HepG2 (cell line): ENCODE data around the gene DBNDD1. TPM values are rescaled to one million over a fixed set of nuclear protein-coding genes. Genes with fewer than 3 reads are reported as not detected.

Experiments
- DMTF1 ChIP-seq: sonication (generic); formaldehyde crosslinking; IDR thresholded peaks from 2 replicates; pipeline ENCODE4 v1.4.0; 2020; ENCODE audit warnings: mild to moderate bottlenecking, missing genetic modification reagents
- DRAP1 ChIP-seq: IDR thresholded peaks from 2 replicates; pipeline ENCODE4 v1.6.1; 2016; ENCODE audit warnings: missing genetic modification reagents, missing compliant biosample characterization
- E2F2 ChIP-seq: sonication (generic); formaldehyde crosslinking; IDR thresholded peaks from 2 replicates; pipeline ENCODE4 v1.4.0; 2020; ENCODE audit warnings: missing genetic modification reagents, borderline replicate concordance
- MXI1 ChIP-seq: IDR thresholded peaks from 3 replicates; pipeline ENCODE4 v1.6.1; 2012; ENCODE audit warnings: low read depth, low read length, inconsistent platforms, borderline replicate concordance
- NFIB ChIP-seq: sonication (generic); formaldehyde crosslinking; IDR thresholded peaks from 2 replicates; pipeline ENCODE4 v1.9.0; 2021; ENCODE audit warnings: missing genetic modification reagents, mild to moderate bottlenecking, borderline replicate concordance
- PLSCR1 ChIP-seq: sonication (generic); formaldehyde crosslinking; IDR thresholded peaks from 2 replicates; pipeline ENCODE4 v1.5.0; 2020; ENCODE audit warnings: missing genetic modification reagents, mild to moderate bottlenecking, borderline replicate concordance
- REL ChIP-seq: sonication (generic); formaldehyde crosslinking; conservative IDR thresholded peaks from 2 replicates; pipeline ENCODE4 v1.8.0; 2022; ENCODE audit warnings: mild to moderate bottlenecking, missing genetic modification reagents, moderate library complexity
- SMARCE1 ChIP-seq: fragments of 450-650 bp; IDR thresholded peaks from 2 replicates; pipeline ENCODE4 v1.6.1; 2017; ENCODE audit warnings: borderline replicate concordance
- ZBTB21 ChIP-seq: sonication (generic); formaldehyde crosslinking; IDR thresholded peaks from 2 replicates; pipeline ENCODE4 v1.4.0; 2020; ENCODE audit warnings: missing genetic modification reagents
- ZFX ChIP-seq: sonication (generic); formaldehyde crosslinking; IDR thresholded peaks from 2 replicates; pipeline ENCODE4 v1.4.0; 2020; ENCODE audit warnings: mild to moderate bottlenecking, low read depth, missing genetic modification reagents, moderate library complexity
- ZFYVE20 ChIP-seq: sonication (generic); formaldehyde crosslinking; IDR thresholded peaks from 2 replicates; pipeline ENCODE4 v1.8.0; 2023; ENCODE audit warnings: low read depth, mild to moderate bottlenecking, moderate library complexity, missing genetic modification reagents, borderline replicate concordance
- ZNF17 ChIP-seq: sonication (generic); formaldehyde crosslinking; IDR thresholded peaks from 2 replicates; pipeline ENCODE4 v1.5.0; 2020; ENCODE audit warnings: mild to moderate bottlenecking, missing genetic modification reagents
- ZNF333 ChIP-seq: sonication (generic); formaldehyde crosslinking; IDR thresholded peaks from 2 replicates; pipeline ENCODE4 v1.4.0; 2020; ENCODE audit warnings: mild to moderate bottlenecking, missing genetic modification reagents, borderline replicate concordance
- ZNF749 ChIP-seq: sonication (generic); formaldehyde crosslinking; IDR thresholded peaks from 2 replicates; pipeline ENCODE4 v1.8.0; 2022; ENCODE audit warnings: mild to moderate bottlenecking, missing genetic modification reagents, moderate library complexity, borderline replicate concordance
- ZNF75D ChIP-seq: sonication (generic); formaldehyde crosslinking; IDR thresholded peaks from 2 replicates; pipeline ENCODE4 v1.8.1; 2023; ENCODE audit warnings: missing genetic modification reagents, mild to moderate bottlenecking, borderline replicate concordance
- polyA plus RNA-seq, 8 experiments: library from polyadenylated mRNA; depleted of rRNA in 3 of 8; stranded (reverse) in 7 of 8; unstranded in 1 of 8; fragments of >200 nt; fragmentation: Illumina TruSeq in 4 of 8; extraction: Trizol in 4 of 8; gene quantifications; 2 replicates each; pipeline versions ENCODE4 v1.2.1 to v1.2.3, GENCODE V29; 2011 to 2016; ENCODE audit warnings: low read depth in 4 of 8, missing spikeins in 1 of 8, mixed read lengths in 1 of 8; ENCODE audit not compliant: insufficient read depth in 1 of 8
- total RNA-seq, 5 experiments: library from RNA; depleted of rRNA; stranded (reverse); fragments of >200 nt; fragmentation: Illumina TruSeq; extraction: Trizol; gene quantifications; 2 replicates each; pipeline ENCODE4 v1.2.3, GENCODE V29; 2016; ENCODE audit warnings: low read depth in 1 of 5
- TF ChIP-seq, protein P1 (sequence below): sonication (generic); formaldehyde crosslinking; IDR thresholded peaks from 2 replicates; pipeline ENCODE4 v1.4.0; 2020; ENCODE audit warnings: mild to moderate bottlenecking, missing genetic modification reagents
- TF ChIP-seq, protein P2 (sequence below): sonication (generic); formaldehyde crosslinking; IDR thresholded peaks from 2 replicates; pipeline ENCODE4 v1.9.0; 2021; ENCODE audit warnings: missing genetic modification reagents, borderline replicate concordance
- TF ChIP-seq, protein P3 (sequence below): sonication (generic); formaldehyde crosslinking; IDR thresholded peaks from 2 replicates; pipeline ENCODE4 v1.8.0; 2022; ENCODE audit warnings: low read depth, missing genetic modification reagents

The DBNDD1 gene
- total and polyA plus RNA-seq, 2 of the 13 experiments (the other 11 are each of a cell fraction or from before 2014, with no cell fraction given), result 17.0 to 40.4 TPM

DNA sequence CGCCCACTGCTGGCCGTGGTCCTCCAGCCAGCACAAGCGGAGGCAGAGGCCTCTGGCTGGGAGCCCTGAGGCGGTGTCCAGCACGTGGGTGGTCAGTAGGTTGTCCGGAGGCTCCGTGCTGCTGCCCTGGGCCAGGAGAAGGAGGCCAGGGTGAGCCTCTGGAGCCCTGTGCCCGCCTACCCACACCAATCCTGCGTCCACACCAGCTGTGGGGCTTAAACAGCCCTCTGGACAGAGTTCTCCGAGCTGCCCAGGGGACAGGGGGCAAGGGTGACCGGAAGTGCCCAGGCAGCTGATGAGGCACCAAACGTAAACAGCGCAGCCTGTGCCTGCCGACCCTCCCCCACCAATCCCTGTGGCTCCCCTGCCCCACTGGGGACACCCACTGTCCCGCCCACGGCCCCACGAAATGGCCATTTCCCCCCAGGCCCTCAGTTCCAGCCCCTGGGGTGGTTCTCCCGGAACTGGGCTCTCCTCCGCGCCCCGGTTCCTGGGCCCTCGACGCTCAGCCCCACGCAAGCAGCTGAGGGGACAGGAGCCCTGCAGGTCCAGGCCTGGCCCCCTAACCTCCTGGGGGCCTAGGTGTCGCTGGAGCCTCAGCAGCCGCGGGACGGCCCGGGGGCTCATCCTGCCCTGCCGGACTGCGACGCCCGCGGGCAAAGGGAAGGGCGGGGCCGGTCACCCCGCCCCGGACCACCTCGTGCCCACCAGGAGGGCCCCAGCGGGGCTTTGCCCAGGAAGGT, 27.9 kb upstream of the DBNDD1 start (continued):
- no peak for TF ChIP-seq ZNF75D
- TF ChIP-seq ZNF17 (CRISPR knock-in tag), result no peak
- TF ChIP-seq E2F2 (CRISPR knock-in tag), result peak; percentile 38; the same call in 1 of the 2 replicates
- TF ChIP-seq DMTF1, result no peak
- TF ChIP-seq ZNF333 (CRISPR knock-in tag), result no peak
- TF ChIP-seq ZBTB21 (CRISPR knock-in tag), result no peak
- no peak; the same call in 1 of the 2 replicates for TF ChIP-seq REL
- TF ChIP-seq ZNF749 (CRISPR knock-in tag), result 0 out of 2 replicates have a peak, but pooled peaks have one; percentile 54
- TF ChIP-seq, protein P1, sequence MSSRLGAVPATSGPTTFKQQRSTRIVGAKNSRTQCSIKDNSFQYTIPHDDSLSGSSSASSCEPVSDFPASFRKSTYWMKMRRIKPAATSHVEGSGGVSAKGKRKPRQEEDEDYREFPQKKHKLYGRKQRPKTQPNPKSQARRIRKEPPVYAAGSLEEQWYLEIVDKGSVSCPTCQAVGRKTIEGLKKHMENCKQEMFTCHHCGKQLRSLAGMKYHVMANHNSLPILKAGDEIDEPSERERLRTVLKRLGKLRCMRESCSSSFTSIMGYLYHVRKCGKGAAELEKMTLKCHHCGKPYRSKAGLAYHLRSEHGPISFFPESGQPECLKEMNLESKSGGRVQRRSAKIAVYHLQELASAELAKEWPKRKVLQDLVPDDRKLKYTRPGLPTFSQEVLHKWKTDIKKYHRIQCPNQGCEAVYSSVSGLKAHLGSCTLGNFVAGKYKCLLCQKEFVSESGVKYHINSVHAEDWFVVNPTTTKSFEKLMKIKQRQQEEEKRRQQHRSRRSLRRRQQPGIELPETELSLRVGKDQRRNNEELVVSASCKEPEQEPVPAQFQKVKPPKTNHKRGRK, result no peak
- TF ChIP-seq SMARCE1, result no peak
- TF ChIP-seq MXI1, result peak; percentile 86; the same call in 1 of the 3 replicates
- TF ChIP-seq, protein P2, sequence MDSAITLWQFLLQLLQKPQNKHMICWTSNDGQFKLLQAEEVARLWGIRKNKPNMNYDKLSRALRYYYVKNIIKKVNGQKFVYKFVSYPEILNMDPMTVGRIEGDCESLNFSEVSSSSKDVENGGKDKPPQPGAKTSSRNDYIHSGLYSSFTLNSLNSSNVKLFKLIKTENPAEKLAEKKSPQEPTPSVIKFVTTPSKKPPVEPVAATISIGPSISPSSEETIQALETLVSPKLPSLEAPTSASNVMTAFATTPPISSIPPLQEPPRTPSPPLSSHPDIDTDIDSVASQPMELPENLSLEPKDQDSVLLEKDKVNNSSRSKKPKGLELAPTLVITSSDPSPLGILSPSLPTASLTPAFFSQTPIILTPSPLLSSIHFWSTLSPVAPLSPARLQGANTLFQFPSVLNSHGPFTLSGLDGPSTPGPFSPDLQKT (CRISPR knock-in tag), result no peak
- TF ChIP-seq PLSCR1 (CRISPR knock-in tag), result no peak
- peak; percentile 91 for TF ChIP-seq ZFX (CRISPR knock-in tag)
- TF ChIP-seq NFIB (CRISPR knock-in tag), result no peak
- peak; percentile 60; the same call in 1 of the 2 replicates for TF ChIP-seq DRAP1
- TF ChIP-seq ZFYVE20, result no peak
- TF ChIP-seq, protein P3, sequence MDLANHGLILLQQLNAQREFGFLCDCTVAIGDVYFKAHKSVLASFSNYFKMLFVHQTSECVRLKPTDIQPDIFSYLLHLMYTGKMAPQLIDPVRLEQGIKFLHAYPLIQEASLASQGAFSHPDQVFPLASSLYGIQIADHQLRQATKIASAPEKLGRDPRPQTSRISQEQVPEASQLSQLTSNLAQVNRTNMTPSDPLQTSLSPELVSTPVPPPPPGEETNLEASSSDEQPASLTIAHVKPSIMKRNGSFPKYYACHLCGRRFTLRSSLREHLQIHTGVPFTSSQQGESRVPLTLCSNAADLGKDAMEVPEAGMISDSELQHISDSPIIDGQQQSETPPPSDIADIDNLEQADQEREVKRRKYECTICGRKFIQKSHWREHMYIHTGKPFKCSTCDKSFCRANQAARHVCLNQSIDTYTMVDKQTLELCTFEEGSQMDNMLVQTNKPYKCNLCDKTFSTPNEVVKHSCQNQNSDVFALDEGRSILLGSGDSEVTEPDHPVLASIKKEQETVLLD (CRISPR knock-in tag), result peak; percentile 30; the same call in 1 of the 2 replicates
